GM12892 (cell line): ENCODE measurements around the gene EMILIN3.
"Not testable (repeated sequence)": the region's sequence is repeated elsewhere in the genome, so short reads cannot be mapped to it uniquely, and the experiment has no call there.

ENCODE experiments used
- DNase-seq: peaks from one replicate; pipeline ENCODE4 v3.0.0; 2011; ENCODE audit not compliant: insufficient read length
- FAIRE-seq: peaks from 2 replicates; lab custom pipeline; 2011; peaks lifted over from hg19 to GRCh38; lab: Jason Lieb, UNC
- POLR2A ChIP-seq: IDR thresholded peaks from 2 replicates; pipeline ENCODE4 v1.6.1; 2011; ENCODE audit warnings: low read depth, low read length, control low read depth
- POLR2AphosphoS5 ChIP-seq: IDR thresholded peaks from 2 replicates; pipeline ENCODE4 v1.6.1; 2011; ENCODE audit warnings: low read depth, low read length, control low read depth
- TAF1 ChIP-seq: IDR thresholded peaks from 2 replicates; pipeline ENCODE4 v1.6.1; 2011; ENCODE audit warnings: low read depth, mild to moderate bottlenecking, control low read depth, low read length, borderline replicate concordance

The EMILIN3 gene

GRCh38 chr20:41318271-41318649, 48.4 kb downstream of the EMILIN3 start:
- no peak for DNase-seq
- no peak for FAIRE-seq
- no peak for TF ChIP-seq POLR2A
- TF ChIP-seq TAF1 = no peak
- TF ChIP-seq POLR2AphosphoS5 = no peak

GRCh38 chr20:41317546-41318270, 48.9 kb downstream of the EMILIN3 start, which contains the start of gene ZHX3:
ZHX3 (minus strand) TSS chr20:41317731; CDS start chr20:41204916, 112,815 bp downstream.
- DNase-seq (peak; percentile 97), FAIRE-seq (peak; percentile 94)

DNA sequence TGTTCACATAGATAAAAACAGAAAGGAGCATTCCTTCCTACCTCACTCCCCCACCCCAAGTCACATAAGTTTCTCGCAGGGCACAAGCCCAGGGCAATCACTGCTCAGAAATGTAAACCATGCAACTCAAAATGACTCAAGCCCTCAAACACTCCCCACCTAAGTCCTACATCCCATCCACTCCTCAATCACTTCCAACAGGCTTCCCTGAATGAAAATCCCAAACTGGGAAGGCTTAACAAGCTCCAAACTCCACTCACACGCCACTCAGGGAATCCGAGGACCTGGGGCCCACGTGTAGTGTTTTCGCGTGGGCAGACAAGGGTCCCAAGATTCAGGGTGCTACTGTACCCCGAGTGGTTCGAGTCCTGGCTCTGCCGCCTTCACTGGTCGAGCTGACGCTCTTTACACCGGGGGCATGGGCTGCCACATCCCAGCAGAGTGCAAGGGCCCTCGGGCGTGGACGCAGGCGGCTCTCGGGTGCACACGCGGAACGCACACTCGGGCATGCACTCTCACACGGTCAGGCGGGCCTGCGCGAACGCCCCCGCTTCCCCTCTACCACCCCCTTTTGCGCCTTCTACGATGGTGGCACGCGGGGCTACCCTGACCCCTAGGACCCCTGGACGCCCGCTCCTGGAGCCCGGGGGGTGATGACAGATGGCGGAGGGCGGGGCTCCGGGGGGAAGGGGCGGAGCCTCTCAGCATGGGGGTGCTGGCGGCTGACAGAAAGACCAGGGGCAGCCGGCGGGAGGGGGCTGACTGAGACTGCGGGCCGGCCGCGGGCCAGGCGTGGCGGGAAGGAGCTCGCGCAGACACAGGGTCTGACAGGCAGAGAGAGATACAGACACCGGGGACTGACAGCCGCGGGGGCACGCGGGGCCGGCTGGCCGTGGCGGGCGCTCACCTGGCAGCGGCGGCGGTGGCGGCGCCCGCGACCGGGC, 49.7 kb downstream of the EMILIN3 start:
- DNase-seq = peak; percentile 84
- TF ChIP-seq POLR2AphosphoS5 (no peak), POLR2A (no peak), TAF1 (0 out of 2 replicates have a peak, but pooled peaks have one; percentile 18)
- peak; percentile 54 for FAIRE-seq

More at GRCh38 chr20:41317546-41318270, 48.9 kb downstream of the EMILIN3 start, which contains the start of gene ZHX3:
- TF ChIP-seq POLR2AphosphoS5 (no peak), POLR2A (peak; percentile 51; the same call in 1 of the 2 replicates)

- DNase-seq (no peak), FAIRE-seq (no peak)
- no peak for TF ChIP-seq POLR2AphosphoS5
- no peak for TF ChIP-seq TAF1
- no peak for TF ChIP-seq POLR2A
These were observed 50.6 kb downstream of the EMILIN3 start for GRCh38 chr20:41316051-41316450.

DNA sequence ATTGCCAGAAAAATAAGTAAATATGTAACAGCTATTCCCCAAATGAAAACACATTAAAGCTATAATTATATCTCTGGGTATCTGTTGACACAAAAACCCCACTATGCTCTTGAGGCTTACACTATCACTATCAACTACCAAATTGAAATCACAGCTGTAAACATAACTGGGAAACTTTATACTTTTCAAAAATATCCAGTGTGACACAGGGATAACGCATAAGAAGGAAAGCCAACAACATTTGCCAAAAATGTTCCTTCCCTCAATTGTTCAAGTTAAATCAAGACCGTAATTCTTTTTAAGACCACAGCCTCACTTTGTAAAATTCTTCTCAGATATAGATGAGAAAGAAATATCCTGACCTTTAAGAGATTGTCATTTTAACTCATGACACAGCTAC, 52.2 kb downstream of the EMILIN3 start:
- DNase-seq (no peak), FAIRE-seq (no peak)
- TF ChIP-seq POLR2AphosphoS5 = no peak
- TF ChIP-seq TAF1 = no peak
- TF ChIP-seq POLR2A = no peak

GRCh38 chr20:41312009-41312408, 54.6 kb downstream of the EMILIN3 start:
- FAIRE-seq, DNase-seq: not testable (repeated sequence)
